ENCODE data around the gene ALK.

Gene ALK

DNA sequence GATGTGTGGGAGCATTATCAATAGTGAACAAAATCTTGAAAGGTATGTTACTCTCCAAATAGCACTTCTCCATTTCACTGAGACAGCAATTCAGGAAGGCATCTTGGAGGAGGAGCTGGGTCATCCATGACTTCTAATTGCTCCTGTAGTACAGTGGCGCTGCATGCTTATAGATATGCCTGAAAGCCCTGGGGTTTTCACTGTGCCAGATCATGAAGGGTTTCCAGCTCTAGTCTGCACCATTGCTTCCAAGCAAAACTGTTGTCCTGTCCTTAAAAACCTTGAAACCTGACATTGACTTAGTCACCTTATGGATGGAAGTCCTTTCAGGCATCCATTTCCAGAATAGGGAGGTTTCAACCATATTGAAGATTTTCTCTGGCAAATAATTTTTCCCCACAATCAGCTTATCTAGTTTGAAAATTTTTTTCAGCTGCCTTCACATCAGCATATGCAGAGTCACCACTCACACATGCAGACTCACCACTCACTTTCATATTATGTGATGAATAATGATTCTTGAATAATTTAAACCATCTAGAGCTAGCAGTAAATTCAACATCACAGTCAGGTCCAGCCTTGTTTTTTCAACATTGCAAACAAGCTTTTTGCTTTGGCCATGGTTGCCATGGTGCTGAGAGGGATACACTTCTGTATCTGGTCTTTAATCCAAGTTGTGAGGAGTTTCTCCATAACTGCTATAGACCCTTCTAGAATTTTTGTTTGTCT, 509.0 kb downstream of the ALK start:
- TF ChIP-seq, protein P1, sequence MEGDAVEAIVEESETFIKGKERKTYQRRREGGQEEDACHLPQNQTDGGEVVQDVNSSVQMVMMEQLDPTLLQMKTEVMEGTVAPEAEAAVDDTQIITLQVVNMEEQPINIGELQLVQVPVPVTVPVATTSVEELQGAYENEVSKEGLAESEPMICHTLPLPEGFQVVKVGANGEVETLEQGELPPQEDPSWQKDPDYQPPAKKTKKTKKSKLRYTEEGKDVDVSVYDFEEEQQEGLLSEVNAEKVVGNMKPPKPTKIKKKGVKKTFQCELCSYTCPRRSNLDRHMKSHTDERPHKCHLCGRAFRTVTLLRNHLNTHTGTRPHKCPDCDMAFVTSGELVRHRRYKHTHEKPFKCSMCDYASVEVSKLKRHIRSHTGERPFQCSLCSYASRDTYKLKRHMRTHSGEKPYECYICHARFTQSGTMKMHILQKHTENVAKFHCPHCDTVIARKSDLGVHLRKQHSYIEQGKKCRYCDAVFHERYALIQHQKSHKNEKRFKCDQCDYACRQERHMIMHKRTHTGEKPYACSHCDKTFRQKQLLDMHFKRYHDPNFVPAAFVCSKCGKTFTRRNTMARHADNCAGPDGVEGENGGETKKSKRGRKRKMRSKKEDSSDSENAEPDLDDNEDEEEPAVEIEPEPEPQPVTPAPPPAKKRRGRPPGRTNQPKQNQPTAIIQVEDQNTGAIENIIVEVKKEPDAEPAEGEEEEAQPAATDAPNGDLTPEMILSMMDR (IDR thresholded peaks at IDR 0.05): no peak

DNA sequence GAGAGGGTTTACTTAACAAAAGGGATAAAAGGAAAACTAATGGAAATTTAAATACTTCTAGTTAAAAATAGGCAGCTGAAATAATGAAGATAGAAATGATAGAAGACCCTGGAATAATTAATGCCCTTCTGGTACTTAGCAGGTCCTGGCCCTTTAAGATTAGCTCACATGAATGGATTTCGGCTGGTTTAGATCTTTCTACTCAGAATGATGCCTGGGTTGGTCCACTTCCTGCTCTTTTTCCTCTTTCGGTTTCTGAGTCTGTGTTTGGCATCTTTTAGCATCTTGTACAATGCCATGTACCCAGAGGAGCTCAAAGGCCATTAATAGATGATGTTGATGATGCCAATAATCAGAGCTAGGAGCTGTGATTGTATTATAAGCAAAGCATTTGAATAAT, 515.7 kb downstream of the ALK start:
- TF ChIP-seq, protein P1 (IDR thresholded peaks at IDR 0.05): no peak

DNA sequence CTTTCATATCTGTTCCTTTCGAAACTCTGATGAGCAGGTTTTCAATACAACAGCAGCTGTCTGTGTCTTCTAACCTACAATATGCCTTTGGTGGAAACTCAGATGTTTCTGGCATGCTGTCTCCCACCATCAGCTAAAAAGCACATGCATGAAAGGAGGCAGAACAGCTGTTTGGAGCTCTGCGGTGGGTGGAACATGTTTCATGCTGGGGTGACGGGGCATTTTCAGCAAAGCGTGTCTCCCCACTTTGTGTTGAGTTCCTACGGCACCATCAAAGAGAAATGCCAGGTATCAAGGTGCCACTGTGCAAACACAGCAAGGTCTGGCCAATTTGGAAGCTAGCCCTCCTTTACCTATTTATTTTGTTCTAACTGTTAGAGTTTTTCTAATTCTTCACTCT, 516.1 kb downstream of the ALK start:
- TF ChIP-seq, protein P1 (IDR thresholded peaks at IDR 0.05): no peak

DNA sequence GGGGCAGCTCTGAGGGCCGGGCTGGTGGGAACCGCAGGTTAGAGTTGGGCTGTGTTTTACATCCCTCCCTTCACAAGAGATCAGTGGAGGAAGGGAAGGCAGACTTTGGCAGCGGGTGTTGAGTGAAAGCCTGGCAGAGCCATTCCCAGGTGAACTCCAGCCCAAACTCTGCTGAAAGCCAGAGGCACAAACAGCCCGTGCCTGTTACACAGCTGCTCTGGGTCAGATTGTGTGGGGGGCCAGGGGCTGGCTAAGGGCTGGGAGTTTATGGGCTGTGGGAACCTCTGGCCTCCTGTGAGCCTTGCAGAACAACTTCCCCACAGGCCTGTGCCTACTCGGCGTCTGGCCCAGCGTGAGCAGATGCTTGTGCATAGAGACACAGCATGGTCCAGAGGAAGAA, 519.4 kb downstream of the ALK start:
- TF ChIP-seq, protein P1 (IDR thresholded peaks at IDR 0.05): no peak

DNA sequence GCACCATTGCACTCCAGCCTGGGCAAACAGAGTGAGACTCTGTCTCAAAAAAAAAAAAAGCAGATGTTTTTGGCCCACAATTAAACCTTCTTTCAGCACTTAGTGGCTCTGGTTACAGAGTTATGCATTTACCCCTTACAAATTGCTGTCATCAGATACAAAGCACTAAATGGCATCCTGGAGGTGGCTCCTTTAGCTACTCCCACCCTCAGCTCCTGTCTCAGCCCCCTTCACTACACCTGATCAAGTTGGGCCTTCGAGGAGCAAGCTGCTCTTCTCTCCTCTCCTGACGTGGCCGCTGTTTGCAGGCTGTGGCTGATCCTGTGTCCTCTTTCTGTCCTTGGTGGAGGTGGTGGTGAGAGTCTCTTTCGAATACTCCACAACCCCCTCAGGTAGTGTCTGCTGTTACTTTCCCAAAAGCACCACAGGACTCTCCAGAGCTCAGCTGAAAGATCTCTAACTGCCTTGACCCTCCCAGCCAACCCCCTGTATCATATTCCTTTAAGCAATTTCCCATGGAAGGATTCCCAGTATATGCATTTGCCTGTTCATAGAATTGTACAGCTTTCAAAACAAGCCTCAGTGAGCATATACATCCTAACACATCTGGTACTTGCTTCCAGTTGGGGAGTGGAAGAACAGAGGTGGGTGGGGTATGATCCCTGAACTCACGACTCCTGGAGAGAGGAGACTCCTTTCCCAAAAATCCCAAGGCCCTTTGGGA, 520.3 kb downstream of the ALK start:
- TF ChIP-seq, protein P1 (IDR thresholded peaks at IDR 0.05): no peak

DNA sequence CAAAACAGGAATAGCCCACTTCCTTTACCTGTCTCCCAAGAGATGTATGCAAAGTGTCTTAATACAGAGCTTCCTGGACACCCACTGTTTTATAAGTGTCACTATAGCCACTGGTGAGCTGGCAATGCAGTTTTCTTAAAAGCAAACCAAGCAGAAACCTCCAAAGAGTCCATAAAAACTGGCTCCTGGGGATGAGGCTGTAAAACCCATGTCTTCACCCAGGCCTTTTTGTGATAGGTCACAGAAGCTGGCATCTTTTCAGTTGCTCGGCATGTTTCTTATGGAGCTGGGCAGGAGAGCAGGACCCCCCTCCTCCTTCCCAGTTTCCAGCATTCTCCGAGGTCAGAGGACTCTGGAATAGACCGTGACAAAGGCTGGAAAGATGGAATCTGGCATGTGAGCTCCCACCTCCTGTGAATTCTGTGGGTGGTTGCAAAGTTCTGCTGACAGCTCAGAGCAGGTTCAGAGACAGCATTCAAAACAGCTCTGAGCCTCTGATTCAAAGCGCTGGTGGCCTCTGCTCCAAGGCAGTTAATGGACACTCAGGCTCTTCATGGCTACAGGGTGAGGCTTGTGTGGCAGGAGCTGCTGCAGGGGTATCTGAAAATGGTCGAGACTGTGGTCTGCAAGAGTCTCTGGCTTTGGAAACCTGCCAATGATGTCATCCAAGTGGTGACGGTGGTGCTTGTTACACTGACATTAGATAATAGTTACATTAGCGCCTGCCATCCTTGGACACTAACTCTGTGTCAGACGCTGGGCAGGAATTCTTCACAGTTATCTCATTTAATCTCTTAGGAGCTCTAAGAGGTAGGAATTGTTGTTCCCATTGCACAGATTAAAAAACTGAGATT, 522.8 kb downstream of the ALK start:
- TF ChIP-seq, protein P1 (IDR thresholded peaks at IDR 0.05): no peak

DNA sequence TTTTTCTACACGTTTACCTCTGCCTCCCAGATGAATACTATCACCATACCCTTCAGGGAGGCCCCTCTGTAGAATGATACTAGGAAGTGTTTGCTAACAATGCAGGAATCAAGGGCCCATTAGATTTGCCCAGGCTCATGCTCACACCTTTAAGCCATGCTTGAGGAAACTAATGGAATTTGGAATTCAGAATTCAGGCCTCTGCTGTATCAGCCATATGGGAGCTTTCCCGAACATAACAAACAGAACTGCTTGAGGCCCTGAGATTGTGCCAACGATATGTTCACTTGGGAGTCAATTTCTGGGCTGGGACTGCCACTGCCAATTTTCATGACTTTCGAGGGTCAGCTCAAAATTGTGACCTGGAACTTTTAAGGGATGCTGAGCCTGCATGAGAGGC, 523.7 kb downstream of the ALK start:
- TF ChIP-seq, protein P1 (IDR thresholded peaks at IDR 0.05): no peak

Measured in LNCAP (cell line).